HEK293 (cell line): ENCODE results near the gene PTGIR.

ENCODE experiments used
- ZNF391 ChIP-seq: fragments of 450-650 bp; formaldehyde crosslinking; IDR thresholded peaks from 2 replicates; pipeline ENCODE4 v1.5.1; 2016; ENCODE audit warnings: low read depth, missing biosample characterization, missing genetic modification characterization, borderline replicate concordance
- ZNF530 ChIP-seq: fragments of 450-650 bp; formaldehyde crosslinking; IDR thresholded peaks from 2 replicates; pipeline ENCODE4 v1.5.1; 2016; ENCODE audit warnings: low read depth, missing biosample characterization, missing genetic modification characterization

DNA sequence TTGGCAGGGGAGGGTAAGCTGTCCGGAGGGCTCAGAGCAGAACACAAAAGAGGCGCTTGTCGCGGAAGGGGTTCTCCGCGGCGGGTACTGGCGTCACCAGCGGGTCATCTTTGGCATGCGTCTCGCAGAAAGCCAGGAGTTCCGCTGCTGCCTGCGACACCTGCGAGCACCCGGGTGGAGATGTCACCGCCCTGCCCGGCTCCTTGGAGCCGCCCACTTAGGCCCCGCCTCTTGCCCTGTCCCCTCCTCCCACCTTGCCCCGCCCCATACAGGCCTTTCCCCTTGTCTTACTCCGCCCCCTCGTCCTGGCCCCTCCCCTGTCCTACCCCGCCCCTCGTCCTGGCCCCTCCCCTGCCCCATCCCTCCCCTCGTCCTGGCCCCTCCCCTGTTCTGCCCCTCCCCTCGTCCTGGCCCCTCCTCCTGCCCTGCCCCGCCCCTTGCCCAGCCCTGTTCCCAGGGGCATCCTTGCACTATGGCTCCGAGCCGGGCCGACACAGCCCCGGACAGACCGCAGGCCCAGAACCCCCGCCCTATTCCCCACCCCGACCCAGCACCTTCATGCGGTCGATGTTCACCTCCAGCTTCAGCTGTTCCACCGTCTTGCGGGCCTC is 9.3 kb upstream of the PTGIR start:
- TF ChIP-seq ZNF530 (tag by site-specific recombination): no peak
- TF ChIP-seq ZNF391 (tag by site-specific recombination): no peak
